Stimulated activated CD4-positive, alpha-beta T cell treated with anti-CD3 and anti-CD28 coated beads, TNF-alpha, amount 100 ng/mL, for 48 hours (primary cell): Measurements from ENCODE around the gene CLEC18C.
"Not testable (repeated sequence)": the region's sequence is repeated elsewhere in the genome, so short reads cannot be mapped to it uniquely, and the experiment has no call there.

Source experiments
- DNase-seq, 3 donors: peaks; one replicate each; pipeline ENCODE4 v3.0.0-alpha.2; 2020; ENCODE audit warnings: low read depth in 3 of 3

Gene CLEC18C

GRCh38 chr16:70173212-70173837, at the start of gene CLEC18C:
Gene CLEC18C, plus strand, starts transcription at chr16:70173787. Its CDS starts 492 bp downstream, at chr16:70174279.
- DNase-seq = not testable (repeated sequence)

- not testable (repeated sequence) for DNase-seq
Measured at GRCh38 chr16:70123822-70124221, 49.8 kb upstream of the CLEC18C start.

GRCh38 chr16:70126226-70126625, 47.4 kb upstream of the CLEC18C start:
- not testable (repeated sequence) for DNase-seq

- not testable (repeated sequence) for DNase-seq
Measured at GRCh38 chr16:70127706-70128105, 45.9 kb upstream of the CLEC18C start.

- DNase-seq = not testable (repeated sequence)
Measured at GRCh38 chr16:70128844-70129243, 44.7 kb upstream of the CLEC18C start.

GRCh38 chr16:70135796-70136195, 37.8 kb upstream of the CLEC18C start:
- not testable (repeated sequence) for DNase-seq

GRCh38 chr16:70136595-70136994, 37.0 kb upstream of the CLEC18C start:
- not testable (repeated sequence) for DNase-seq

- DNase-seq = not testable (repeated sequence)
Measured at GRCh38 chr16:70142739-70143138, 30.8 kb upstream of the CLEC18C start.

- DNase-seq = not testable (repeated sequence)
Measured at GRCh38 chr16:70143231-70143895, 30.2 kb upstream of the CLEC18C start.

GRCh38 chr16:70147853-70148252, 25.7 kb upstream of the CLEC18C start:
- not testable (repeated sequence) for DNase-seq

- not testable (repeated sequence) for DNase-seq
Measured at GRCh38 chr16:70148453-70148852, 25.1 kb upstream of the CLEC18C start.

- DNase-seq = not testable (repeated sequence)
Measured at GRCh38 chr16:70149296-70149695, 24.3 kb upstream of the CLEC18C start.

GRCh38 chr16:70151391-70151790, 22.2 kb upstream of the CLEC18C start:
- no peak for DNase-seq

GRCh38 chr16:70151941-70152509, 21.6 kb upstream of the CLEC18C start:
- no peak for DNase-seq

- DNase-seq = no peak
Measured at GRCh38 chr16:70152578-70153302, 20.8 kb upstream of the CLEC18C start.

- DNase-seq = not testable (repeated sequence)
Measured at GRCh38 chr16:70154736-70155135, 18.9 kb upstream of the CLEC18C start.

- no peak for DNase-seq
Measured at GRCh38 chr16:70156207-70156978, 17.2 kb upstream of the CLEC18C start.

GRCh38 chr16:70157105-70157476, 16.5 kb upstream of the CLEC18C start:
- no peak for DNase-seq

GRCh38 chr16:70157477-70158260, 15.9 kb upstream of the CLEC18C start:
- DNase-seq = no peak

- no peak for DNase-seq
Measured at GRCh38 chr16:70158261-70158939, 15.2 kb upstream of the CLEC18C start.
